Dermis blood vessel endothelial cell (primary cell): ENCODE measurements around the gene TCEA2. TPM values are rescaled to one million over a fixed set of nuclear protein-coding genes. Genes with fewer than 3 reads are reported as not detected.

Source experiments
- DNase-seq: peaks from one replicate; pipeline ENCODE4 v3.0.0; 2010
- total RNA-seq: library from RNA; depleted of rRNA; stranded (reverse); fragments of >200 nt; gene quantifications from 2 replicates; pipeline ENCODE4 v1.2.3, GENCODE V29; 2014

TCEA2 gene
- total RNA-seq, 1 donor from 2014 or later, result 45.9 TPM

- no peak for DNase-seq
These were observed 27.1 kb upstream of the TCEA2 start, which contains the start of gene C20orf204 for GRCh38 chr20:64035933-64036345. Gene C20orf204, plus strand, starts transcription at chr20:64036182. Its CDS starts 142 bp downstream, at chr20:64036324.

- DNase-seq, result no peak
These were observed 26.4 kb upstream of the TCEA2 start for GRCh38 chr20:64036346-64037198.

DNA sequence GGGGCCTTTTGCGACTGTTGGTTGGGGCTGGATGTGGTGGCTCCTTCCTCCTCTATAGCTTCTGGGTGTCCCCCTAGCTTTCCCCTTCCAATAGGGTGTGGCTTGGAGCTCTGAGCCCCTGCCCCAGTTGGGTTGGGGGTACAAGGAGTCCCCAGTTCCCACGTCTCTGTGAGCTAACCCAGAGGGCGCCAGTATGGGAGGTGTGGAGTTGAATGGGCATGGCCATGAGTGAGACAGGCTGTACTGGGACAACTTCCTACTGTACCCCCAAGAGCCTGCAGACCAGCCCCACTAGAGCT is 25.9 kb upstream of the TCEA2 start:
- no peak for DNase-seq

DNA sequence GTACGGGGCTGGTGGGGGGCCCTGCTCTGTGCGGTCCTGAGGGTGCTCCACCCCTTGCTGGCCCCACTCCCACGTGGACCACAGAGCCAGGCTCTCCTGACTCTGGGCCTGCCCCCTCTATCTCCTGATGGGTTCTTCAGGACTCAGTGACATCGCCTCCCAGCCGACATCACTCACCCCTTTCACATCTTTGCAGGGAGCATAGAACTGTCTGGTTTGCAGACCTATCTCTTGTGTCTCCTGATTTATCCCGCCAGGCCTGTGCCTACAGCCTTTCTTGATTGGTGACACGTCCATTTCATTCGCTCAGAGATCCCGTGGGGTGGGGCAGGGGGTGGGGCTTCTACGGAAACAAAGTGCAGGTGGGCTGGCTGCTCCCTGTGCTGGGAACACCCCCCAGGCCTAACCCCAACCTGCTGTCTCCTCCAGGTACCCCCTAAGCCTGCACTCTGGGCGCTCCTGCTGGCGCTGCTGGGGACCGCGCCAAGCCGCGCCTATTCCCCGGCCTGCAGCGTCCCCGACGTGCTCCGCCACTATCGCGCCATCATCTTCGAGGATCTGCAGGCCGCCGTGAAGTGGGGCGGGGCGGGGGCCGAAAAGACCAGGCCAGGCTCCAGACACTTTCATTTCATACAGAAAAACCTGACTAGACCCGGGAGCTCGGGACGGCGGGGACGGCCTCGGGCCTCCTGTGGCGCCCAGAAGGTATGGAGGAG is 25.3 kb upstream of the TCEA2 start:
- DNase-seq, result peak; percentile 41

GRCh38 chr20:64038224-64038564 is 24.8 kb upstream of the TCEA2 start:
- no peak for DNase-seq

DNA sequence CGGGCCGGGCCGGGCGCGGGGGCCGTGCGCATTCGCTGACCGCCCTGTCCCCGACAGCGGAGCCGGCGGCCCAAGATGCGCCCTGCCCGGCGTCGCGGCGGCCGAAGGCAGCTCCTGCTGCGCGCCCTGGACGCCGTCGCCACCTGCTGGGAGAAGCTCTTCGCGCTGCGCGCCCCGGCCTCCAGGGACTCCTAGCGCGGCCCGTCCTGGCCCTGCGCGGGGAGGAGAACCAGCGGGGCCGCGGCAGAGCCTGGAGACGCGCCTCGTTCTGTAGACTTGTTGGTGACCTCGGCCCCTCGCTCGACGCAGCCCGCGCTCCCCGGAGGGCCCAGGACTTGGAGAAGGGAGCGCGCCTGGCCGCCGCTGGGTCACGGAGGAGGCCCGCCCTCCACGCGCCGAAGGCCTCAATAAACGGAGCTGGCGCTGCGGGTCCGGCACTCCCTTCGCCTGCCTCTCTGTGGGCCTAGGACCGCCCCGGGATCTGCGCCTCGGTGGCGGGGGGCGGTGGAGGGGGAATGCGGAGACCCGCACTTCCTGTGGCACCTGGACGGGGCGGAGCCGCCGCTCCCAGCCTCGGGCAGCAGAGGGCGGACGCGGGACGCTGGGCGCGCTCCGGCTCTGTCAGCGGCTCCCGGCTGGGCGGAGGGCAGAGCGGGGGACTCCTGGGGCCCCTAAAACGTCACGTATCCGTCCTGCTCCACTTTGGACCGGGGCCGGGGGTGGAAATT is 24.3 kb upstream of the TCEA2 start:
- DNase-seq, result peak; percentile 96

GRCh38 chr20:64039293-64040160 is 23.5 kb upstream of the TCEA2 start:
- DNase-seq, result no peak

DNA sequence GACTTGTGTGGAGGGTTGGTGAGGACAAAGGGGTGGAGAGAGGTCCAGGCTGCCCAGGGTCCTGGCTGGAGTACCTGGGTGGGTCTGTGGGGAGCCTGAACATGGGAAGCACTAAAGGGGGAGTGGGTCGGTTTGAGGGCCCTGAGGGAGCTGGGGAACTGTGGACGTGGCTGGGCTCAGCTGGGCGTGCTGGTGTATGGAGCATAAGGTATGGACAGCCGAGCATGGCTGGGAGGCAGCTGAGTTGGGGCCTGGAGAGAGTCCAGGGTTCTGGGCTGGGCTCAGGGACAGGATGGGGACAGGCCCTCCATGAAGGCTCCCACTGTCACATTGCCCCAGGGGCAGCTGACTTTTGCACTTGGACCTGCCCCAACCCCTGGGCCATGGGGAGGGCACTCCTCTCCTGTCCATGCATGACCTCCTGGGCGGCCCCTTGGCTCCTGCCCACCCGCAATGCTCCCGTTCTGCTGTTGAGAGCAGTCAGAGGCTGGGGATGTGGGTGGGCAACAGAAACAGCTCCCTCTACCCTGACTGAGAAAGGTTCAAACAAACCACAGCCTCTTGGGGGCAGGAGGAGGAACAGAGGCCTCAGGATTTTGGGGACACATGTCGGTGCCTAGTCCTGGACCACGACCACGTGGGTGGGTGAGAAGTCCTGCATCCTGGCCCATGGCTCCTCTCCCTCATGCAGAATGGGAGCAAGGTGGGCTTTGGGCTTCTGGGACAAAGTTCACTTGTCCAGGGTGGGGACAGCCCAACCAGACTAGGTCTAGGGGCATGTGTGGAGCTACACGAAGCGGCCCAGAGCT is 22.6 kb upstream of the TCEA2 start:
- no peak for DNase-seq

DNA sequence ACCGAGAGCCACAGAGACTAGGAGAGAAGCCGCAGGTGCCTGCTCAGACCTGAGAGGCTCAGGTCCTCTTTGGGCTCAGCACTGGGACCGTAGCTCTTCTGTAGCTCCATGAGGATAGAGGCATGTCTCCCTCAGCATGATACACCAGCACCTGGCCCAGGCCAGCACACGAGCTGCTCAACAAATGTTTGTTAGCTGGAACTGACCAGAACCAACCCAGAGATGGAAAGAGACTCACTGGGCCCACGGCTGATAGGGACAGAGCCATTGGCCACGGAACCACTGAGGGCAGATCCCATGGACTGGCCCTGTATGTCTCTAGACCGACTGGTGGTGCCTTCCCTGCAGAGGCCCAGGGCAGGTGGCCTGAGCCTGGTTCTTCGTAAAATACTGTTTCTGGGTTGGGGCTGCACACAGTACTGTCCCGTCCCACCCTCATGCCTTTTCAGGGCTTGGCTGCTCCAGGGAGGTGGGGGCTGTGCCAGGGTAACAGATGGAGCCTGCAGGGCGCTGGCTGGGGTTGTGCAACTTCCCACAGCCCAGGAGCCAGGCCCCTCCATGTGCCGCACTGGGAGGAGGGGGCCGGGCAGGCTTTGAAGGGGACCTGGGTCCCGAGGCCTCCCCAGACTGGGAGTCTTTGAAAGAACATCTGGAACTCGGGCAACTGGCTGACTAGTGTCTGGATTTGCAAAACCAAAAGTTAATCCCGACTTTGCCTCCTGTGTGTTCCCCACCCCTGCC is 21.8 kb upstream of the TCEA2 start:
- DNase-seq, result no peak

DNA sequence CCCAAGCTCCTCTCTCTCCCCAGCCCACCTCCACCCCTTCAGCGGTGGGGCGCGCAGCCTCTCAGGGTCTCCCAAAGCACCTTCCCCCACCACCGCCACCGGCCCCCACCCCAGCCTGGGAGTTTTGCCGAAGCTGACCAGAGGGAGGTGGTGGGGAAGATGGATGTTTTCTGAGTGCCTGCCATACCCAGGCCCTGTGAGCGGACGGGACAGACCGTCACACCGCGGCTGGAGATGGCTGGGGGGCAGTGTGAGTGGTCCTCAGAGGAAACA is 21.3 kb upstream of the TCEA2 start:
- no peak for DNase-seq

DNA sequence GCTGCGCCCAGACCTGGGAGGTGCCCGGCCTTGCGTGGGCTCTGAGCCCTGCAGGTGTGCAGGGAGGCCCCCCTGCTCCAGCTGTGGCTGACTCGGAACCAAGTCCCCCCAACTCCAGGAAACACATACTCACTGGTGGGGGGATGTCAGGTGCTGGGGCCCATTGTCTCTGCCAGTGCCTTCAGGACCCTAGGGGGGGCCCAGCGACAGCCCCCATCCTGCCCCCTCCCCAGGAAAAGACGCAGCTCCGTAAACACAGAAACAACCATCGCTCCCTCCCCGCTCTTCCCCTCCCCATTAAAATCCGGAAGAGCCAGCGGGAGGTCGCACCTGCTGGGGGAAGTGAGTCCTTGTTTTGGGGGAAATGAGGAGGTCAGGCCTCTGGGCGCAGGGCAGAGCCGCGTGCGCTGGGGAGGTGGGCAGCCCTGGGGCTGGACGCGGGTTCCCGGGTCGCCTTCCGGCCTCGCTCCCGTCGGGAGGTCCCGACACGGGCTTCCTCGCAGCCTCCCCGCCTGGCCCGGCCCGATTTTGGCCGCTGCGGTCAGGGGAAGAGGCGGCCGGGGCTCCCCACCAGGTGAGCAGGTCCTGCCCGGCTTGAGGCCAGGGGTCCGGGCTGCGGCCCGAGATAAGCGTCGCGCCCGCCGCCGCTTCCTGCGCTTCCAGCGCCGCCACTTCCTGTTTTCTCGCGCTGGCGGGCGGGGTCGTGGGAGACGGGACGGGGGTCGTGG is 20.8 kb upstream of the TCEA2 start:
- DNase-seq, result peak; percentile 70

GRCh38 chr20:64043768-64044167 is 19.2 kb upstream of the TCEA2 start:
- DNase-seq, result no peak

DNA sequence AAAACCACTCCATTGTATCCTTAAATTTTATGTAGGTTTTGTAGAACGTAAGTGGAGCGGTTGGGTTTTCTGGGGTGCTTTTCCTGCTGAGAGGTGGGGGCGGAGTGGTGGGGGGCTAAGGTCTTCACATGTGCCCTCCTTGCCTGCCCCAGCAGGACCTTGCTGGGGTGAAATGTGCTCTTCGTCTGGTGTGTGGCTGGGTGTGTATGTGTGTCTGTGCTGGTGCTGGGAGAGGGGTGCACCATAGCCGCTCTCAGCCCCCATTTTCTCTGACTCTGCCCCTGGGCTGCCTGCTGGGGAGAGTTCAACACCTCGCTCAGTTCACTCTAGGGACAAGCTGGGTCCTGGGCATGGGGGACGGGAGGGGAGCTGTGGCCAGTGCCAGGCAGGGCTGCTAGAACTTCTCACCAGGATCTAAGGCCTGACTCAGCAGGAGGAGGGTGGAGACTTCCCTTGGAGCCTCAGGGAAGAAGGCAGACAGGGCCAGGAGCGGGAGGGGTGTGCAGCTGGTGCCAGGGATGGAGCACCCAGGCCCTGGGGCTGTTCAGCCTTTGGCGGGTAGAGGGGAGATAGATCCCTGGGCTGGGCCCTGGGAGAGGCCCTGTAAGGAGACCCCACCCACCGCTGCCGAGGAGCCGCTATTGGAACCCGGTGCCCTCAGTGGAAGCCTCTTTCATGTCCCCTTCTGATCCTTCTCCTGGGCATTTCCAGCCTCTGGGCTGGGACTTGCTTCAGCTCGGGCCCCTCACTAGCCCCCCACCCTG is 18.3 kb upstream of the TCEA2 start:
- peak; percentile 88 for DNase-seq

DNA sequence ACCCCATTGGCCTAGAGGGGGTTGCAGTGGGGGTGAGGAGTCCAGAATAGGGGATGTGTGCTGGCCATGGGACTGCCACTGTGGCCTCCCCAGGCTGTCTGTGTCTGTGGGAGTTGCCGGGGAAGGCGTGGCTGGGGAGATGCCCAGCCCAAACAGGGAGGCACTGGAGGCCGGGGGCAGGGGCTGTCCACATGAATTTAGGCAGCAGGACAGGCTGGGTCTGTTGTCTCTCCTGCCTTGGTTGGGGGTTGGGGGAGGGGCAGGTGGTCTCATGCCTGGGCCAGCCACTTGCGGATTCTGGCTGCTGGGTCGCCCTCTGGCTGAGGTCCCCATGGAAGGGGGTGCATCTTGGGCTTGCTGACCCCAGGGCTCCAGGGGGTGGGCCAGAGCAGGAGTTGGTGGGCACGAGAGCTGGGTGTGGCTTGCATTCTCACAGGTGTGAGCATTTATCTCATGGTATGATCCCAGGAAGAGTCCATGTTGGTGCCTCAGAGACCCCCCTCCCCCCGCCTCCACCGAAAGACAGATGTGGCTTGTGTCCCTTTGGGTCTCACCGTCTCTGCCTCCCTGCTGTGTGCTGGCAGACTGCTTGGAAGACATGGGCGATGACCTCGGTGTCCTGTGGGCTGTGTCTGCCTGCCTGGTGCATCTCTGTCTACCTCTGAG is 17.5 kb upstream of the TCEA2 start:
- peak; percentile 54 for DNase-seq

DNA sequence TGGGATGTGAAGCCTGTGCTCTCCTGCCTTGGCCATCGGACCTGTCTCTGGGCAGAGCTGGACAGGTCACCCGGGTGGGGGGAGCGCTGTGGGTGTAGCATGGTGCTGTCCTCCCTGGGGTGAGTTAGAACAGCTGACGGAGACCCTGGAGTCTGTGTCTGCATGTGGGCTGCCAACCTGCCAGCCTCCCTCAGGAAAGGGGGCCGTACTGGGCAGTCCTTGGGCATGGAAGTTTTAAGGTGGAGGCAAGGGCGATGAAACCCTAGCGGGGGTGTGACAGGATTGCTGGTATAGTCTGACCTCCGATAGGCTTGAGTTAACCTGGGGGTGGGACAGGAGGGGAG is 16.0 kb upstream of the TCEA2 start:
- DNase-seq, result no peak

DNA sequence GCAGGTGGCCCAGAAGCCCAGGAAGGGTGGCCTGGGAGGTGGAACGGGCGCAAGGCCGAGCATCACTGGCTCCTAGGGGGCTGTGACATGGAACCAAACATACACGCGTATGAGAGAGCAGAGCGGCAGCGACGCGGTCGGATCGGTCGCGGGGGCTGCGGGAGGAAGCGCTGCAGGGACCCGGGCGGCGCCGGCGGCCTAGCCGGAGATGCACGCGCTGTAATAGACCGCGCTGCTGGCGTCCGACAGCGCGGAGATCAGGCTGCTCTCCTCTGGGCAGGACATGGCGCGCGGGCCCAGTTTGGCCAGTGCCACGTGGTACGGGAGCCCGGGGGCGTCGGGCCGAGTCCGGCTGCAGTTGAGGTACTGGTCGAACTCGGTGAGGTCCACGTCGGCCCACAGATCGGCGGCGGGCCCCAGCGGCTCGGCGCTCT is 15.0 kb upstream of the TCEA2 start:
- DNase-seq, result no peak

- peak; percentile 49 for DNase-seq
These were observed 14.5 kb upstream of the TCEA2 start for GRCh38 chr20:64048402-64049044.

DNA sequence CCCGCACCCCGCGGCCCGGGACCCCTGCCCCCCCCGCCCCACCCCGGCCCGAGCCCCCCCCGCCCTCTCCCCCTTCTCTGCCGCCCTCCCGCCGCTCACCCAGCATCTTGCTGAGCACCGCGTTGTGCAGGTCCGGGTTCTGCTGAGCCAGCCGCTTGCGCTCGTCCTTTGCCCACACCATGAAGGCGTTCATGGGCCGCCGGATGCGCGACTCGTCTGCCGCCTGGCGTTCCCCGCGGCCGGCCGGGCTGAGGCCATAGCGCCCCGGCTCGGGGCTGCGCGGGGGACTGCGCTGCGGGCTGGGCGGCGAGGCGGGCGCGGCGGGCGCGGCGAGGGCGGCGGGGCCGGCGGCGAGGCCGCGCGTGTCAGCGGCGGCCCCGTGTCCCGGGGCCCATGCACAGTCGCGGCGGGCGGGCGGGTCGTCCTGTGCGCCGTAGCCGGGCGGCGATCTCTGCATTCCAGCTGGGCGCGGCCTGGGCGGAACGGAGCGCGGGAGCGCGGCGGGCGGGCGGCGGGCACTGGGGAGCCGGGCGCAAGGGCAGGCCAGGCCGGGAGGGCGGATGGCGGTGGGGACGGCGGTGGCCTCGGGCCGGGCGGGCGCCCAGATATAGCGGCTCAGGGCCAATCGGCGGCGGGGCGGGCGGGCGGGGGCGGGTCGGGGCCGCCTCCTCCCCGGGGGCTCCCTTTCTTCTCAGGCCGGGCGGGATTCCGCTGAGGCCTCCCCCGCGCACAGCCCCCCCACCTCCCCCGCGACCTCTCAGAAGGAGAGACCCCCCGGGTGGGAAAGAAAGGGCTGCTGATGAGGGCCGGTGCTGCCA is 13.7 kb upstream of the TCEA2 start, which contains the start of gene SOX18:
SOX18 (minus strand) TSS at position 580 of the 818 bp plus-strand sequence; CDS start at position 457, 123 bp downstream.
- DNase-seq, result peak; percentile 81
